A549 (cell line): Measurements from ENCODE around the gene MCU. TPM values are rescaled to one million over a fixed set of nuclear protein-coding genes. Genes with fewer than 3 reads are reported as not detected.

Source experiments
- ATAC-seq, 2 experiments: fragments of 200-7000 bp in 1 of 2; fragments of >200 bp in 1 of 2; cut with Nextera tagmentation in 1 of 2; cut with Tn5 transposase in 1 of 2; 3 replicates each; pipeline versions ENCODE4 v1.8.0 to v1.9.1; 2018 to 2020; ENCODE audit warnings: mild to moderate bottlenecking in 1 of 2, moderate library complexity in 1 of 2
- CTCF ChIA-PET: fragments of 300-600 bp; sonication (Branson Sonifier 250); formaldehyde crosslinking; extraction: SDS; loops from one replicate; lab custom pipeline; 2021; ENCODE audit warnings: antibody characterized with exemption, inconsistent platforms; lab: Yijun Ruan, JAX
- POLR2A ChIA-PET: fragments of 350-600 bp; formaldehyde crosslinking; extraction: SDS; loops from one replicate; lab custom pipeline; 2021; ENCODE audit warnings: antibody characterized with exemption, inconsistent platforms; lab: Yijun Ruan, JAX
- DNase-seq, 2 experiments: peaks; one replicate each; pipeline versions ENCODE4 v3.0.0 to v3.0.0-alpha.2; 2011 to 2016; ENCODE audit warnings: low read depth in 1 of 2, low spot score in 1 of 2
- FAIRE-seq: peaks from 2 replicates; lab custom pipeline; 2011; peaks lifted over from hg19 to GRCh38; lab: Jason Lieb, UNC
- H3K27ac ChIP-seq, 2 experiments: fragments of >200 bp; sonication (Bioruptor Twin); formaldehyde crosslinking; 3 replicates each; pipeline ENCODE4 v1.5.1; 2016 to 2017
- H3K4me1 ChIP-seq: fragments of >200 bp; sonication (Bioruptor Twin); formaldehyde crosslinking; 3 replicates; pipeline ENCODE4 v1.6.1; 2016
- H3K4me2 ChIP-seq: fragments of >200 bp; sonication (Bioruptor Twin); formaldehyde crosslinking; 3 replicates; pipeline ENCODE4 v1.6.1; 2016
- H3K4me3 ChIP-seq: fragments of >200 bp; sonication (Bioruptor Twin); formaldehyde crosslinking; 3 replicates; pipeline ENCODE4 v1.5.1; 2016
- H3K9me3 ChIP-seq: fragments of >200 bp; sonication (Bioruptor Twin); formaldehyde crosslinking; 3 replicates; pipeline ENCODE4 v1.6.1; 2016
- CBX2 ChIP-seq: fragments of 200-600 bp; sonication (generic); IDR thresholded peaks from 2 replicates; pipeline ENCODE4 v1.6.1; 2016; ENCODE audit warnings: low read depth, mild to moderate bottlenecking, borderline replicate concordance
- CBX8 ChIP-seq: fragments of 200-600 bp; sonication (generic); IDR thresholded peaks from 2 replicates; pipeline ENCODE4 v1.6.1; 2016
- CEBPB ChIP-seq, 2 experiments: fragments of >200 bp in 1 of 2; sonication (Bioruptor Twin) in 1 of 2; formaldehyde crosslinking in 1 of 2; IDR thresholded peaks; 2 replicates each; pipeline ENCODE4 v1.6.1; 2012 to 2016
- CHD2 ChIP-seq: fragments of 150-350 bp; IDR thresholded peaks from 2 replicates; pipeline ENCODE4 v1.6.1; 2014; ENCODE audit warnings: low read length; ENCODE audit not compliant: partially characterized antibody
- ESRRA ChIP-seq: fragments of 150-350 bp; IDR thresholded peaks from 2 replicates; pipeline ENCODE4 v1.6.1; 2014; ENCODE audit warnings: mild to moderate bottlenecking, low read length, borderline replicate concordance
- FOSL2 ChIP-seq, 2 experiments: fragments of 450-650 bp in 1 of 2; fragments of >200 bp in 1 of 2; sonication (Bioruptor Twin) in 1 of 2; formaldehyde crosslinking; IDR thresholded peaks; 2 replicates each; pipeline versions ENCODE4 v1.5.0 to v1.6.1; 2016 to 2020; ENCODE audit warnings: mild to moderate bottlenecking in 1 of 2, moderate library complexity in 1 of 2
- GATA3 ChIP-seq: IDR thresholded peaks from 2 replicates; pipeline ENCODE4 v1.6.1; 2012; ENCODE audit warnings: borderline replicate concordance
- HDAC2 ChIP-seq: fragments of 200-600 bp; sonication (generic); IDR thresholded peaks from 2 replicates; pipeline ENCODE4 v1.6.1; 2016
- HOXA7 ChIP-seq: fragments of 250-450 bp; sonication (Bioruptor Pico); IDR thresholded peaks from 2 replicates; pipeline ENCODE4 v1.5.0; 2020; ENCODE audit warnings: mild to moderate bottlenecking, moderate library complexity
- HOXB13 ChIP-seq: fragments of 250-450 bp; sonication (Bioruptor Pico); IDR thresholded peaks from 2 replicates; pipeline ENCODE4 v1.5.0; 2020; ENCODE audit warnings: low read depth, mild to moderate bottlenecking, moderate library complexity
- JUN ChIP-seq, 2 experiments: fragments of >200 bp; sonication (Bioruptor Twin); formaldehyde crosslinking; IDR thresholded peaks; 2 replicates in 1 of 2; 3 replicates in 1 of 2; pipeline ENCODE4 v1.6.1; 2016 to 2017
- KDM1A ChIP-seq: fragments of 200-600 bp; sonication (generic); IDR thresholded peaks from 2 replicates; pipeline ENCODE4 v1.6.1; 2016; ENCODE audit warnings: low read depth, mild to moderate bottlenecking
- KDM5A ChIP-seq: fragments of 200-600 bp; sonication (generic); IDR thresholded peaks from 2 replicates; pipeline ENCODE4 v1.6.1; 2016; ENCODE audit warnings: antibody characterized with exemption, mild to moderate bottlenecking
- MAZ ChIP-seq: fragments of 150-350 bp; IDR thresholded peaks from 2 replicates; pipeline ENCODE4 v1.6.1; 2014; ENCODE audit warnings: antibody characterized with exemption, low read depth, low read length, borderline replicate concordance
- NPAS2 ChIP-seq: fragments of 250-450 bp; sonication (Bioruptor Pico); IDR thresholded peaks from 2 replicates; pipeline ENCODE4 v1.8.0; 2022; ENCODE audit warnings: mild to moderate bottlenecking, moderate library complexity, borderline replicate concordance
- PHF8 ChIP-seq: fragments of 200-600 bp; sonication (generic); IDR thresholded peaks from 2 replicates; pipeline ENCODE4 v1.6.1; 2016; ENCODE audit warnings: low read depth, mild to moderate bottlenecking, antibody characterized with exemption, moderate library complexity, borderline replicate concordance
- RARB ChIP-seq: fragments of 250-450 bp; sonication (Bioruptor Pico); IDR thresholded peaks from 2 replicates; pipeline ENCODE4 v1.8.0; 2021; ENCODE audit warnings: mild to moderate bottlenecking, moderate library complexity
- SMC3 ChIP-seq: fragments of >200 bp; sonication (Bioruptor Twin); formaldehyde crosslinking; IDR thresholded peaks from 3 replicates; pipeline ENCODE4 v1.6.1; 2018; ENCODE audit warnings: inconsistent platforms
- SREBF2 ChIP-seq: fragments of 450-650 bp; IDR thresholded peaks from 2 replicates; pipeline ENCODE4 v1.6.1; 2014; ENCODE audit warnings: mild to moderate bottlenecking, moderate library complexity
- TP53 ChIP-seq: fragments of 250-450 bp; sonication (Bioruptor Pico); IDR thresholded peaks from 2 replicates; pipeline ENCODE4 v1.5.0; 2021; ENCODE audit warnings: mild to moderate bottlenecking, moderate library complexity
- ZFP36 ChIP-seq: fragments of 450-650 bp; IDR thresholded peaks from 2 replicates; pipeline ENCODE4 v1.6.1; 2014; ENCODE audit warnings: borderline replicate concordance; ENCODE audit not compliant: partially characterized antibody
- ZNF302 ChIP-seq: fragments of 250-450 bp; sonication (Bioruptor Pico); IDR thresholded peaks from 2 replicates; pipeline ENCODE4 v1.9.0; 2021; ENCODE audit warnings: inconsistent platforms, mild to moderate bottlenecking, moderate library complexity
- WGBS: methylation state at CpG from one replicate; pipeline ENCODE4 v1.1.6; 2017; ENCODE audit errors: missing lambda C conversion rate; 5-methylcytosine and 5-hydroxymethylcytosine counted together
- polyA plus RNA-seq, 4 experiments: library from polyadenylated mRNA; depleted of rRNA in 3 of 4; stranded (reverse); fragments of >200 nt; fragmentation: RNase III in 1 of 4; extraction: RNeasy Plus Mini Kit Qiagen cat#74134 plus additional on column Dnase treatment in 1 of 4; gene quantifications; 2 replicates in 3 of 4; 3 replicates in 1 of 4; pipeline ENCODE4 v1.2.3, GENCODE V29; 2011 to 2017
- TF ChIP-seq, protein P1 (sequence below): fragments of 250-450 bp; sonication (Bioruptor Pico); IDR thresholded peaks from 2 replicates; pipeline ENCODE4 v1.5.0; 2020; ENCODE audit warnings: low read depth, mild to moderate bottlenecking, moderate library complexity
- TF ChIP-seq, protein P2 (sequence below): fragments of 200-600 bp; sonication (generic); IDR thresholded peaks from 2 replicates; pipeline ENCODE4 v1.6.1; 2016; ENCODE audit warnings: antibody characterized with exemption, mild to moderate bottlenecking, moderate library complexity
- TF ChIP-seq, protein P3 (sequence below): fragments of 150-350 bp; IDR thresholded peaks from 2 replicates; pipeline ENCODE4 v1.6.1; 2014; ENCODE audit warnings: low read depth, mild to moderate bottlenecking, low read length
- TF ChIP-seq, protein P4 (sequence below): fragments of >200 bp; sonication (Bioruptor Twin); formaldehyde crosslinking; IDR thresholded peaks from 2 replicates; pipeline ENCODE4 v1.6.1; 2016

Gene MCU
- polyA plus RNA-seq, 2 of the 4 experiments (the other 2 are of a cell fraction): 44.0 to 221 TPM

DNA sequence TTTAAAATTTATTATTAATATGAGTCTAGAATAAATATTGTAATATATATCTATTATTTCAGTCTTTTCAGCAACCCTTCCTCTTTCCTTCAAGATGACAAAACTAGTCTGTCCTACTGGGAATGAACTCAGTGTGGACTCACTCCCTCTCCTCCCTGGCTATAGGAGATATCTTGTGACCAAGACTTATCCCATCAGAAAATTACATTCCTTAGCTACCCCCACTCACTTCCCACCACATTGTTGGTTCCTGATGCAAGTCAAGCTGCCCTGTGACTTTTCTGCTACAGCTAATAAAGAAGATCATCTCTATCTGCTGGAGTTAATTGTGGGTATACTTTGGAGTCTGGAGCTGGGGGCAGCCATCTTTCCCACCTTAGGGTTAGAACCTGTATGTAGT is 28.0 kb upstream of the MCU start:
- POLR2A ChIA-PET: no interaction called here
- Histone ChIP-seq H3K4me3 (no peak overlapping the region), H3K4me1 (peaks cover 43% of the 10 kb centered on the region), H3K9me3 (no peaks in the 10 kb centered on the region), H3K4me2 (no peak overlapping the region), H3K27ac (peak overlapping the region in 1 of 2 experiments; percentile 60; a peak in 3 of 6 replicates)
- no peak for DNase-seq
- CTCF ChIA-PET: interaction anchor here (1.2 kb wide), 1 partner anchor 12 kb away, joined by 3 read pairs; no protein-coding TSS in a partner anchor
- ATAC-seq: no peak
- FAIRE-seq: no peak
- TF ChIP-seq HOXA7 (no peak), CBX2 (no peak), TP53 (CRISPR knock-in tag) (no peak), KDM1A (no peak), NPAS2 (CRISPR knock-in tag) (no peak), CEBPB (IDR thresholded peaks at IDR 0.05) (no peak), ZFP36 (no peak), JUN (IDR thresholded peaks at IDR 0.05) (no peak), MAZ (no peak), SREBF2 (no peak), SMC3 (no peak)
- TF ChIP-seq, protein P1, sequence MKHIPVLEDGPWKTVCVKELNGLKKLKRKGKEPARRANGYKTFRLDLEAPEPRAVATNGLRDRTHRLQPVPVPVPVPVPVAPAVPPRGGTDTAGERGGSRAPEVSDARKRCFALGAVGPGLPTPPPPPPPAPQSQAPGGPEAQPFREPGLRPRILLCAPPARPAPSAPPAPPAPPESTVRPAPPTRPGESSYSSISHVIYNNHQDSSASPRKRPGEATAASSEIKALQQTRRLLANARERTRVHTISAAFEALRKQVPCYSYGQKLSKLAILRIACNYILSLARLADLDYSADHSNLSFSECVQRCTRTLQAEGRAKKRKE (CRISPR knock-in tag): no peak
- TF ChIP-seq, protein P2, sequence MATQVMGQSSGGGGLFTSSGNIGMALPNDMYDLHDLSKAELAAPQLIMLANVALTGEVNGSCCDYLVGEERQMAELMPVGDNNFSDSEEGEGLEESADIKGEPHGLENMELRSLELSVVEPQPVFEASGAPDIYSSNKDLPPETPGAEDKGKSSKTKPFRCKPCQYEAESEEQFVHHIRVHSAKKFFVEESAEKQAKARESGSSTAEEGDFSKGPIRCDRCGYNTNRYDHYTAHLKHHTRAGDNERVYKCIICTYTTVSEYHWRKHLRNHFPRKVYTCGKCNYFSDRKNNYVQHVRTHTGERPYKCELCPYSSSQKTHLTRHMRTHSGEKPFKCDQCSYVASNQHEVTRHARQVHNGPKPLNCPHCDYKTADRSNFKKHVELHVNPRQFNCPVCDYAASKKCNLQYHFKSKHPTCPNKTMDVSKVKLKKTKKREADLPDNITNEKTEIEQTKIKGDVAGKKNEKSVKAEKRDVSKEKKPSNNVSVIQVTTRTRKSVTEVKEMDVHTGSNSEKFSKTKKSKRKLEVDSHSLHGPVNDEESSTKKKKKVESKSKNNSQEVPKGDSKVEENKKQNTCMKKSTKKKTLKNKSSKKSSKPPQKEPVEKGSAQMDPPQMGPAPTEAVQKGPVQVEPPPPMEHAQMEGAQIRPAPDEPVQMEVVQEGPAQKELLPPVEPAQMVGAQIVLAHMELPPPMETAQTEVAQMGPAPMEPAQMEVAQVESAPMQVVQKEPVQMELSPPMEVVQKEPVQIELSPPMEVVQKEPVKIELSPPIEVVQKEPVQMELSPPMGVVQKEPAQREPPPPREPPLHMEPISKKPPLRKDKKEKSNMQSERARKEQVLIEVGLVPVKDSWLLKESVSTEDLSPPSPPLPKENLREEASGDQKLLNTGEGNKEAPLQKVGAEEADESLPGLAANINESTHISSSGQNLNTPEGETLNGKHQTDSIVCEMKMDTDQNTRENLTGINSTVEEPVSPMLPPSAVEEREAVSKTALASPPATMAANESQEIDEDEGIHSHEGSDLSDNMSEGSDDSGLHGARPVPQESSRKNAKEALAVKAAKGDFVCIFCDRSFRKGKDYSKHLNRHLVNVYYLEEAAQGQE: no peak

DNA sequence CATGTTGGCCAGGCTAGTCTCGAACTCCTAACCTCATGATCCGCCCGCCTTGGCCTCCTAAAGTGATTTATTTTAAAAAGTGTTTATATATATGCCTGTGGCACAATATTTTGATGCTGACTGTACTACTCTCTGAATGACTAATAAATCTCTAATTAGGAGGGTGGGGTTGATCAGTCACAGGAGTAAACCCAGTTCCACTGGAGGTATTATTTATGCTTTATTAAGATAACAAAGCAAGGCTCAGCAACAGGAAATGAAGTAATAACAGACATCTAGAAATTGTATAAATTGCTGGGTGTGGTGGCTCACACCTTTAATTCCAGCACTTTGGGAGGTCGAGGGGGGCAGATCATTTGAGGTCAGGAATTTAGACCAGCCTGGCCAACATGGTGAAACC is 26.0 kb upstream of the MCU start:
- H3K9me3 ChIP-seq: no peaks in the 10 kb centered on the region
- H3K4me3 ChIP-seq: no peak overlapping the region
- ChIA-PET CTCF (no interaction called here), POLR2A (interaction anchor here (0.6 kb wide), 1 partner anchor 11 kb away, joined by 3 read pairs; no protein-coding TSS in a partner anchor)
- no peak for FAIRE-seq
- WGBS: 72% methylated on average over 4 of the region's 4 CpGs
- H3K4me2 ChIP-seq: no peak overlapping the region
- H3K4me1 ChIP-seq: peaks cover 27% of the 10 kb centered on the region
- peak in 1 of 2 experiments; percentile 43 for DNase-seq
- TF ChIP-seq NPAS2 (CRISPR knock-in tag) (no peak), FOSL2 (IDR thresholded peaks at IDR 0.05) (no peak), FOSL2 (CRISPR knock-in tag; IDR thresholded peaks at IDR 0.05) (peak; percentile 57)
- ATAC-seq: no peak; a peak in 1 of 6 replicates
- H3K27ac ChIP-seq: peak overlapping the region; percentile 5 to 22; a peak in 4 of 6 replicates

DNA sequence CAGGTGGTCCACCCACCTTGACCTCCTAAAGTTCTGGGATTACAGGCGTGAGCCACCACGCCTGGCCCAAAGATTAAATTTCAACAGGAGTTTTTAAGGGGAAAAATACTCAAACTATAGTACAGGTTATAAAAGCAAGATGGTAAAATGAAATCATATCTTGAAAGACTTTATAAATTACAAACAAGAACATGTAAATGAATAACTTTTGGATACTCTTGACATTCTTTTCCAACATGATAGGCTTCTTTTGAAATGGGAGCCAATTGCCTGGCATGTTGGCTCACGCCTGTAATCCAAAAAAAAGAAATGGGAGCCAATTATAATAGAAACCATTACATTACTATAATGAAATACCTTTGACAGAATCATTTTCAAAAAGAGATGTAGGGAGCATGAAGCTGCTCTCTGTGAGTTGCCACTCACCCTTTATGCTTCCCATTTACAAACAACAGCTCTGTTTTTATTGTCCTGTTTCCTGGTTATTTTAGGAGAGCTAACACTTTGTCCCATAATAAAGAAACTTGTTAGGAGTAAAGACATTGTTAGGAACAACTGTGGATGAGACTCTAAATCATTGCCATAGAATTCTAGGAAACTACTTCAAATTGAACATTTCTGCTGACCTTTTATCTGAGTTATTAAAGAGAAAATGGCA is 24.6 kb upstream of the MCU start:
- POLR2A ChIA-PET: no interaction called here
- Histone ChIP-seq H3K4me1 (peaks cover 27% of the 10 kb centered on the region), H3K4me2 (peak overlapping the region; percentile 9; the same call in 1 of the 3 replicates), H3K27ac (peak overlapping the region in 1 of 2 experiments; percentile 56; a peak in 3 of 6 replicates), H3K4me3 (no peak overlapping the region), H3K9me3 (no peaks in the 10 kb centered on the region)
- no peak for FAIRE-seq
- no peak for DNase-seq
- ATAC-seq: no peak
- CTCF ChIA-PET: no interaction called here
- 95% methylated on average over 3 of the region's 3 CpGs for WGBS
- TF ChIP-seq HDAC2 (no peak), GATA3 (no peak), PHF8 (no peak), KDM5A (no peak), SMC3 (no peak), ESRRA (no peak), KDM1A (no peak), CBX8 (no peak), ZNF302 (CRISPR knock-in tag) (no peak), HOXA7 (no peak), HOXB13 (CRISPR knock-in tag) (no peak), CHD2 (no peak), RARB (CRISPR knock-in tag) (no peak)
- TF ChIP-seq, protein P3, sequence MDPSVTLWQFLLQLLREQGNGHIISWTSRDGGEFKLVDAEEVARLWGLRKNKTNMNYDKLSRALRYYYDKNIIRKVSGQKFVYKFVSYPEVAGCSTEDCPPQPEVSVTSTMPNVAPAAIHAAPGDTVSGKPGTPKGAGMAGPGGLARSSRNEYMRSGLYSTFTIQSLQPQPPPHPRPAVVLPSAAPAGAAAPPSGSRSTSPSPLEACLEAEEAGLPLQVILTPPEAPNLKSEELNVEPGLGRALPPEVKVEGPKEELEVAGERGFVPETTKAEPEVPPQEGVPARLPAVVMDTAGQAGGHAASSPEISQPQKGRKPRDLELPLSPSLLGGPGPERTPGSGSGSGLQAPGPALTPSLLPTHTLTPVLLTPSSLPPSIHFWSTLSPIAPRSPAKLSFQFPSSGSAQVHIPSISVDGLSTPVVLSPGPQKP: no peak
- TF ChIP-seq, protein P4, sequence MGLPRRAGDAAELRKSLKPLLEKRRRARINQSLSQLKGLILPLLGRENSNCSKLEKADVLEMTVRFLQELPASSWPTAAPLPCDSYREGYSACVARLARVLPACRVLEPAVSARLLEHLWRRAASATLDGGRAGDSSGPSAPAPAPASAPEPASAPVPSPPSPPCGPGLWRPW: no peak
